Fibroblast of mammary gland (primary cell): ENCODE data around the gene IL4I1.

Source experiments
- DNase-seq: peaks from one replicate; pipeline ENCODE4 v3.0.0-alpha.2; 2010; ENCODE audit warnings: low read depth
- H3K4me3 ChIP-seq: 2 replicates; pipeline ENCODE4 v1.5.1; 2011; ENCODE audit warnings: low read depth, mild to moderate bottlenecking, low read length, moderate library complexity; ENCODE audit not compliant: control insufficient read depth
- TF ChIP-seq, protein P1 (sequence below): conservative IDR thresholded peaks from 2 replicates; pipeline ENCODE4 v1.5.1; 2011; ENCODE audit warnings: low read depth, low read length, inconsistent platforms; ENCODE audit not compliant: control insufficient read depth, insufficient read depth

The IL4I1 gene

DNA sequence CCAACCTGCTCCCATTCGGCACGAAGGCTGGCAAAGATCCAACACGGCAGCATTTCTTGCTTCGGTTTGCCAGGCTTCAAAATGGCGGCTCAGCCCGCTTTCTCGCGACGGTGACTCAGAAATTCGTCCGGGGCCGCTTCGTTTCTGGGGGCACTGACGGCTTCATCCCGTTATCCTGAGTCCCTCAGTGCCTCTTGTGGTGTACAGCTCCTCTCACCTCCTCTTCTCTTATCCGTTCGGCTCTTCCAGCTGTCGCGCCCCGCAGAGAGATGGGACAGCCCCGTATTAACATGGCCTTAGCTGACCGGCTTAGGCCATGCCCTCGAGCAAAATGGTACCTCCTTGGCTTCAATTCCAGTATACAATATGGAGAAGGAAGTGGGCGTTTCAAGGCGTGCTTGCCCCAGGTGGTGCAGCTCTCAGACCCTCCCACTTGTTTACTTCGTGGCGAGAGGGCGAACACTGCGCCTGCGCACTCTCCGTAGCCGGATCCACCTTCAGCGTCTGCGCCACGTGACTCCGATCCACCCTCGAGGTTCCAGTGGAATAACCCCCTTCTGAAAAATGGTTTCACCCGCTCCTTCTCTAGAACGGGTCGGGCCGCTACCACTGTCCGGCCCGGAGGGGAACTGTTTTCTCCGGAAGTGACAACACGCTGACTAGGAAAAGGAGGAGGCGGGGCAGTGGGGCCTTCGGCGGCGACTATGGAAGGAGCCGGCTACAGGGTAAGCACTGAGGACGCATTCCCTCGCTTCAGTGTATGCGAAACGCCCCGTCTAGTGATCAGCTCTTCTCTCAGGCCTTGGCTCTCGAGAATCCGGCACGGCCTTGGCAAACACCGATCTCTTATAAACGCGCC, 19.4 kb downstream of the IL4I1 start, which contains the start of the genes AKT1S1 and TBC1D17:
Gene AKT1S1, minus strand, starts transcription at position 336 of the 859 bp plus-strand sequence. CDS start 4,060 bp downstream, outside the sequence.
Gene TBC1D17, plus strand, starts transcription at position 683 of the 859 bp plus-strand sequence. Its CDS starts 22 bp downstream, at position 705.
- H3K4me3 ChIP-seq, result peak within 1 kb of the TSS; percentile 98
- DNase-seq, result peak; percentile 100
- TF ChIP-seq, protein P1, sequence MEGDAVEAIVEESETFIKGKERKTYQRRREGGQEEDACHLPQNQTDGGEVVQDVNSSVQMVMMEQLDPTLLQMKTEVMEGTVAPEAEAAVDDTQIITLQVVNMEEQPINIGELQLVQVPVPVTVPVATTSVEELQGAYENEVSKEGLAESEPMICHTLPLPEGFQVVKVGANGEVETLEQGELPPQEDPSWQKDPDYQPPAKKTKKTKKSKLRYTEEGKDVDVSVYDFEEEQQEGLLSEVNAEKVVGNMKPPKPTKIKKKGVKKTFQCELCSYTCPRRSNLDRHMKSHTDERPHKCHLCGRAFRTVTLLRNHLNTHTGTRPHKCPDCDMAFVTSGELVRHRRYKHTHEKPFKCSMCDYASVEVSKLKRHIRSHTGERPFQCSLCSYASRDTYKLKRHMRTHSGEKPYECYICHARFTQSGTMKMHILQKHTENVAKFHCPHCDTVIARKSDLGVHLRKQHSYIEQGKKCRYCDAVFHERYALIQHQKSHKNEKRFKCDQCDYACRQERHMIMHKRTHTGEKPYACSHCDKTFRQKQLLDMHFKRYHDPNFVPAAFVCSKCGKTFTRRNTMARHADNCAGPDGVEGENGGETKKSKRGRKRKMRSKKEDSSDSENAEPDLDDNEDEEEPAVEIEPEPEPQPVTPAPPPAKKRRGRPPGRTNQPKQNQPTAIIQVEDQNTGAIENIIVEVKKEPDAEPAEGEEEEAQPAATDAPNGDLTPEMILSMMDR, result no peak

DNA sequence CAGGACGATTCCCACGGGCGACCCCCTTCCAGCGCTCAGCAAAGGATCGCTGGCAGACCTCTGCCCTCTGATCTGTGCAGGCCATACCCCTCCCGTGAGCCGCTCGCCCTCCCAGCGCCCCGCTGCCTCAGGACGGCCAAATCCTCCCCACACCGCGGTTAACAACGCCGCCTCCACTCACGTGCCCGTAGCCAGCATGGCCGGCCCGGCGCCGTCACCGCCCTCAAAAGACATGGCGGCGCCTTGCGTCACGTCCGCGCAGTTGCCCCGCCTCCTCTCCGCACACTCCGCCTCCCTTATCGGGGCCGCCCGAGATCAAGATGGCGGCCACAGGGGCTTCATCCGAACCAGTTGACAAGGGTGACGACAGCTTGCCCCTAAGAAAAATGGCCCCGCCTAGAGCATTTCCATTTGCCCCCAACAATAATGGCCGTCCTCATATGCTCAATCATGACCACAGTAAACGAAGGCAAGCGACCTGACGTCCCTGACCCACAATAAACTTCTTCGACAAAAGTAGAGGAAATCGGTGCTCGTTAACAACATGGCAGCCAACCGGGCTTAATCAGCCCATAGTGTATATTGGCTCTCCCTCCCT, 20.2 kb downstream of the IL4I1 start:
- peak overlapping the region; percentile 98 for H3K4me3 ChIP-seq
- DNase-seq, result peak; percentile 99
- TF ChIP-seq, protein P1, result no peak

DNA sequence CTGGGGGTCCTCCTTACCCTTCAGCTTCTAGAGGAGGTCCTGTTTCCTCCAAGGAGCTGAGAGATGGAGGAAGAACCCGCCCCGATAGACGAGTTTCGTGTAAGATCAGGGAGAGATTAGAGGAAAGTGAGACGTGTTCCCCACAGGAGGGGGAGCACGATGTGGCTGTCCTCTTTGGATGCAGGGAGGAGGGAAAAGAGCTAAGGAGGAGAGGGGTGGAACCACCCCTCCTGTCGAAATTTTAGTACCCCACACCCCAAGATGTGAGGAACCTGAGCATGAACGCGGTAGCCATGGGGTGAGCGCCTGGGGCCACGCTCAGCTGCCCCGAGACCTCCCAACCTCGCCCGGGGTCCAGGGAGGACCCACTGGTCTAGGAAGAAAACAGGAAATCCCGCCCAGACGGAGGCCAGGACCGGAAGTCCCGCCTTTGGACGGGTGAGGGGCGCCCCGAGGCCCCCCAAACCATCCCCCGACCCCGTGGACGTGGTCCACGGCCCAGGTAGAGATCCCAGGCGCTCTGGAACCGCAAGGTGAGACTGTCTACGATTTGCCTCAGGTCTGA, 20.7 kb downstream of the IL4I1 start:
- DNase-seq, result no peak
- TF ChIP-seq, protein P1, result no peak
- H3K4me3 ChIP-seq, result peak overlapping the region; percentile 98

DNA sequence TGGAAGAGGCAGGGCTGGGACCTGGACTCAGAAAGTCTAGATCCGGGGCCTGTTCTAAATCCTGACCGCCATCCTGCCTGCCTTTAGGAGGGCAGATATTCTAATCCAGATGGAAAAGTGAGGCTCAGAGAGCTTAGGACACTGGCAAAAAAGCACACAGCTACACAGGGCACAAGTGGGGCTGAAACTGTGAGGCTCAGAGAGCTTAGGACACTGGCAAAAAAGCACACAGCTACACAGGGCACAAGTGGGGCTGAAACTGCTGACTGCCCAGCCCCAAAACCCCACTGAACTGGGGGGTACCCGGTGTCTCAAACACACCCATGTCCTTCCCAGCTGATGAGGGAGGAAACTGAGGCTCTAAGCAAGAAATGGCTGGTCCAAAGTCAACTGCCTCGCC, 21.5 kb downstream of the IL4I1 start:
- DNase-seq, result no peak
- peak overlapping the region; percentile 98 for H3K4me3 ChIP-seq
- TF ChIP-seq, protein P1, result no peak

DNA sequence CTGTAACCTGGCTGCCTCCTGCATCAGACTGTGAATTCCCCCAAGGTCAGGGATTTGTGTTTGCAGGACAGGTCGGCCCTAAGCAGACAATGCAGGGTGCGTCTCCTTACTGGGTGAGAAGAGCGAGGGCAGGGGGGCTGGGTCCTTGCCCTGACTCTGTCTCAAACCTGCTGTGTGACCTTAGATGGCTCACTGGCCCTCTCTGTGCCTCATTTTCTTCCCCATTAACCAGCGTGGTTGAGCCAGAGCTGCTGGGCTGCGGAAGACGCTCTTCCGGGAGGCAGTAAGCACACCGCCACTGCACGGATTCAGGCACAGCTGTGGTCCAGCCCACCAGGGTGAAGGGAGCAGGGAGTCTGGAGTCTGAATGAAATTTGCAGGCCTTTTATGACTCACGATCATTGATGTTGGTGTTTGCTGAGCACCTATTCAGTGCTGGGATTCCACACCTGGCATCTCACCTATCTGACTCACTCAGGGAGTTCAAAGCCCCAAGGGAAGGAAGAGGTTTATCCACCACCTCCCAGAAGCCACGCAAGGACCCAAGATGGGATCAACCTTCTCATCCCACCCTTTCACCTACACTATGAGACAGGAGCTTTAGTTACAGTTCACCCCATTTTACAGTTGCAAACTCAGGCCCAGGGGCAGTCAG, 22.1 kb downstream of the IL4I1 start:
- no peak for DNase-seq
- H3K4me3 ChIP-seq, result no peak overlapping the region
- TF ChIP-seq, protein P1, result no peak

DNA sequence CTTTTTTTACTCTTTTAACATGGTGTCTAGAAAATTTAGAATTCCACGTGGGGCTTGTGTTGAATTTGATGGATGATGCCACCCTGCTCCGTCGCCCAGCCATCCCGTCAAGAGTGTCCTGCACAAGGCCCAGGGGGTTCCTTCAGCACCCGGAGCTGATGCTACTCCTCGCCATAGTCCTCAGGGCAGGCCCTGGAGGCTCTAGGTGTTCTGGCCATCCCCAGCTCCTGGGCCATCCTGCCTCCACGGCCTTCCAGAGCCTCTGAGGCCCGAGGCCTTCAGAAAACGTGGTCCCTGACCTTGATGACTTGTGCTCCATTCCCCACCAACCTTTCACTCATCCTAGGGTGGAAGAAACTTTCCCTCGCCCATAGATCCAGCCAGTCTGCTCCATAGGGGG, 22.9 kb downstream of the IL4I1 start:
- DNase-seq, result no peak
- TF ChIP-seq, protein P1, result no peak
- H3K4me3 ChIP-seq, result no peak overlapping the region
